ENCODE results near the gene SLC34A1. TPM values are rescaled to one million over a fixed set of nuclear protein-coding genes. Genes with fewer than 3 reads are reported as not detected.
A peak's percentile ranks its signal among the peaks of the same experiment; 100 is the strongest.

Gene SLC34A1
- total and polyA plus RNA-seq, 2 of the 13 experiments (the other 11 are each of a cell fraction or from before 2014, with no cell fraction given): 0.03 to 0.20 TPM

- Histone ChIP-seq H4K20me1 (ENCODE audit: insufficient read depth, low read length) (no peaks in the 10 kb centered on the region), H3K27ac (ENCODE audit: extremely low read length, insufficient read depth, low read length) (peak overlapping the region; percentile 60), H3K79me2 (ENCODE audit: insufficient read depth, low read length) (peaks cover 17% of the 10 kb centered on the region), H3K4me3 (replicated peaks in 1 of 3; ENCODE audit: insufficient read depth in 1 of 3, low read depth in 2 of 3, low read length in 3 of 3) (peak overlapping the region in 2 of 3 experiments; percentile 8 to 33; a peak in 3 of 6 replicates), H3K9ac (ENCODE audit: insufficient read depth, low read depth, low read length) (peak overlapping the region; percentile 45), H3K36me3 (replicated peaks in 1 of 2; ENCODE audit: control insufficient read depth in 1 of 2, insufficient read depth in 2 of 2, low read length in 2 of 2) (no peaks in the 10 kb centered on the region; a peak in 1 of 5 replicates), H3K4me2 (ENCODE audit: low read depth, low read length) (peak overlapping the region; percentile 75), H3K27me3 (ENCODE audit: control insufficient read depth in 1 of 2, insufficient read depth in 2 of 2, low read length in 2 of 2) (peaks cover 0 to under 1% of the 10 kb centered on the region in 2 experiments; a peak in 1 of 5 replicates), H3K9me3 (ENCODE audit: low read length) (no peaks in the 10 kb centered on the region), H2AFZ (ENCODE audit: low read length) (no peak overlapping the region), H3K4me1 (ENCODE audit: insufficient read depth, low read length) (peaks cover 88% of the 10 kb centered on the region)
- BruUV-seq (replicated peaks): TSS peak; percentile 83
- DNase-seq (ENCODE audit: low spot score): no peak
- no peak for ATAC-seq
- in situ Hi-C loops (cut with HindIII; ENCODE audit: extremely low pct_ligation_motif_present, low pct_unique_long_range_greater_than_20kb): loop anchor here (25.0 kb wide), 1 partner anchor 817 kb away; the partner anchor contains the start of genes CDHR2 and RNF44
- no peak for FAIRE-seq
- TF ChIP-seq KAT8 (CRISPR knock-in tag; IDR thresholded peaks at IDR 0.05): no peak; the same call in 1 of the 2 replicates
- 0 out of 2 replicates have a peak, but pooled peaks have one; percentile 34 for TF ChIP-seq ZNF354B (CRISPR knock-in tag; IDR thresholded peaks at IDR 0.05)
- TF ChIP-seq MYPOP (CRISPR knock-in tag; IDR thresholded peaks at IDR 0.05): 0 out of 2 replicates have a peak, but pooled peaks have one; percentile 6
- intact Hi-C loops (cut with micrococcal nuclease; ENCODE audit: unreplicated experiment): no loop called here
- ChIA-PET POLR2A (interaction anchor here (0.6 to 6.8 kb wide), 17 partner anchors 9 to 268 kb away, joined by 3 to 84 read pairs (median 4); partner anchors contain the start of genes F12, FGFR4 and PDLIM7), CTCF (ENCODE audit: low intra/inter-chr PET ratio, low total read pairs) (no interaction called here)
- WGBS (ENCODE audit: low lambda C conversion rate): 59% methylated on average over 3 of the region's 3 CpGs
Measured at GRCh38 chr5:177354711-177355110, 29.5 kb upstream of the SLC34A1 start.

GRCh38 chr5:177355162-177355867 is 28.9 kb upstream of the SLC34A1 start:
- in situ Hi-C loops (cut with HindIII; ENCODE audit: extremely low pct_ligation_motif_present, low pct_unique_long_range_greater_than_20kb): loop anchor here (25.0 kb wide), 1 partner anchor 818 kb away; the partner anchor contains the start of genes CDHR2 and RNF44

More at GRCh38 chr5:177355162-177355867, 28.9 kb upstream of the SLC34A1 start:
- no peaks in the 10 kb centered on the region for H3K9me3 ChIP-seq (ENCODE audit: low read length)
- ATAC-seq: no peak
- TF ChIP-seq ZNF629 (CRISPR knock-in tag; conservative IDR thresholded peaks at IDR 0.05) (peak; percentile 84), ZNF253 (CRISPR knock-in tag; IDR thresholded peaks at IDR 0.05; ENCODE audit: borderline replicate concordance) (0 out of 2 replicates have a peak, but pooled peaks have one; percentile 25), ZNF12 (CRISPR knock-in tag; IDR thresholded peaks at IDR 0.05) (peak; percentile 100), NPAS2 (CRISPR knock-in tag; IDR thresholded peaks at IDR 0.05; ENCODE audit: borderline replicate concordance) (no peak), ZMYM3 (CRISPR knock-in tag; IDR thresholded peaks at IDR 0.05) (0 out of 2 replicates have a peak, but pooled peaks have one; percentile 42)
- no peak overlapping the region for H2AFZ ChIP-seq (ENCODE audit: low read length)
- peaks cover 88% of the 10 kb centered on the region for H3K4me1 ChIP-seq (ENCODE audit: insufficient read depth, low read length)
- no peaks in the 10 kb centered on the region for H3K36me3 ChIP-seq (replicated peaks in 1 of 2; ENCODE audit: control insufficient read depth in 1 of 2, insufficient read depth in 2 of 2, low read length in 2 of 2)
- DNase-seq (ENCODE audit: low spot score): no peak
- FAIRE-seq: no peak
- intact Hi-C loops (cut with micrococcal nuclease; ENCODE audit: unreplicated experiment): no loop called here
- POLR2A ChIA-PET: interaction anchor here (0.6 to 6.8 kb wide), 10 partner anchors 10 to 268 kb away, joined by 3 to 84 read pairs (median 10); partner anchors contain the start of genes F12 and FGFR4
- peak overlapping the region in 1 of 3 experiments; percentile 33; a peak in 1 of 6 replicates for H3K4me3 ChIP-seq (replicated peaks in 1 of 3; ENCODE audit: insufficient read depth in 1 of 3, low read depth in 2 of 3, low read length in 3 of 3)
- CTCF ChIA-PET (ENCODE audit: low intra/inter-chr PET ratio, low total read pairs): no interaction called here
- 100% methylated on average over 1 of the region's 1 CpG for WGBS (ENCODE audit: low lambda C conversion rate)
- H3K4me2 ChIP-seq (ENCODE audit: low read depth, low read length): peak overlapping the region; percentile 75; the same call in 1 of the 2 replicates
- no peaks in the 10 kb centered on the region for H4K20me1 ChIP-seq (ENCODE audit: insufficient read depth, low read length)
- H3K27me3 ChIP-seq (ENCODE audit: control insufficient read depth in 1 of 2, insufficient read depth in 2 of 2, low read length in 2 of 2): peaks cover 0 to 6% of the 10 kb centered on the region in 2 experiments; a peak in 1 of 5 replicates
- peak overlapping the region; percentile 45 for H3K9ac ChIP-seq (ENCODE audit: insufficient read depth, low read depth, low read length)
- no TSS peak for BruUV-seq (replicated peaks)
- H3K79me2 ChIP-seq (ENCODE audit: insufficient read depth, low read length): peaks cover 11% of the 10 kb centered on the region
- H3K27ac ChIP-seq (ENCODE audit: extremely low read length, insufficient read depth, low read length): no peak overlapping the region
